H9 (cell line): ENCODE results near the gene NUDT7. TPM values are rescaled to one million over a fixed set of nuclear protein-coding genes. Genes with fewer than 3 reads are reported as not detected.

Experiments used
- DNase-seq: peaks from one replicate; pipeline ENCODE4 v3.0.0-alpha.2; 2017
- H2AFZ ChIP-seq: one replicate; pipeline ENCODE4 v1.6.1; 2013; ENCODE audit warnings: mild to moderate bottlenecking, low read length, control low read depth, moderate library complexity
- H2AK5ac ChIP-seq: 2 replicates; pipeline ENCODE4 v1.6.1; 2013; ENCODE audit warnings: low read length, control low read depth, mixed read lengths; ENCODE audit not compliant: insufficient read length
- H2BK120ac ChIP-seq: one replicate; pipeline ENCODE4 v1.6.1; 2013; ENCODE audit warnings: low read depth, mild to moderate bottlenecking, low read length, control low read depth, inconsistent platforms; ENCODE audit not compliant: poor library complexity, severe bottlenecking
- H2BK12ac ChIP-seq: 2 replicates; pipeline ENCODE4 v1.6.1; 2013; ENCODE audit warnings: low read length, control low read depth, mixed read lengths, low read depth; ENCODE audit not compliant: insufficient read length
- H2BK15ac ChIP-seq: 2 replicates; pipeline ENCODE4 v1.6.1; 2013; ENCODE audit warnings: low read depth, low read length, control low read depth
- H2BK20ac ChIP-seq: one replicate; pipeline ENCODE4 v1.6.1; 2013; ENCODE audit warnings: low read depth, mild to moderate bottlenecking, low read length, control low read depth, inconsistent platforms; ENCODE audit not compliant: poor library complexity, severe bottlenecking
- H2BK5ac ChIP-seq: 2 replicates; pipeline ENCODE4 v1.6.1; 2013; ENCODE audit warnings: low read length, control low read depth, mixed read lengths; ENCODE audit not compliant: insufficient read length
- H3K14ac ChIP-seq: 2 replicates; pipeline ENCODE4 v1.6.1; 2013; ENCODE audit warnings: low read length, control low read depth; ENCODE audit not compliant: insufficient read depth
- H3K18ac ChIP-seq: 2 replicates; pipeline ENCODE4 v1.6.1; 2013; ENCODE audit warnings: low read depth, mild to moderate bottlenecking, mixed read lengths, low read length, control low read depth; ENCODE audit not compliant: insufficient read length
- H3K23ac ChIP-seq: 2 replicates; pipeline ENCODE4 v1.6.1; 2013; ENCODE audit warnings: low read length, control low read depth, mixed read lengths, low read depth; ENCODE audit not compliant: insufficient read length
- H3K23me2 ChIP-seq: 2 replicates; pipeline ENCODE4 v1.6.1; 2013; ENCODE audit warnings: low read depth, mild to moderate bottlenecking, mixed read lengths, low read length, control low read depth; ENCODE audit not compliant: insufficient read length, poor library complexity, severe bottlenecking
- H3K27ac ChIP-seq: 2 replicates; pipeline ENCODE4 v1.5.1; 2013; ENCODE audit warnings: low read length, control low read depth, mixed read lengths, low read depth; ENCODE audit not compliant: insufficient read length
- H3K27me3 ChIP-seq: 2 replicates; pipeline ENCODE4 v1.6.1; 2013; ENCODE audit warnings: low read length, control low read depth, inconsistent platforms; ENCODE audit not compliant: insufficient read depth
- H3K4ac ChIP-seq: 2 replicates; pipeline ENCODE4 v1.6.1; 2013; ENCODE audit warnings: low read depth, mild to moderate bottlenecking, control low read depth, inconsistent platforms, low read length, moderate library complexity
- H3K4me1 ChIP-seq: 2 replicates; pipeline ENCODE4 v1.6.1; 2013; ENCODE audit warnings: low read length, control low read depth, inconsistent platforms; ENCODE audit not compliant: insufficient read depth
- H3K4me2 ChIP-seq: 2 replicates; pipeline ENCODE4 v1.6.1; 2013; ENCODE audit warnings: low read length, control low read depth, mixed read lengths; ENCODE audit not compliant: insufficient read length, insufficient read depth
- H3K56ac ChIP-seq: 2 replicates; pipeline ENCODE4 v1.6.1; 2013; ENCODE audit warnings: low read depth, mild to moderate bottlenecking, mixed read lengths, low read length, control low read depth; ENCODE audit not compliant: insufficient read length
- H3K79me1 ChIP-seq: 2 replicates; pipeline ENCODE4 v1.6.1; 2013; ENCODE audit warnings: low read depth, mild to moderate bottlenecking, moderate library complexity, low read length, control low read depth, inconsistent platforms; ENCODE audit not compliant: insufficient read depth, poor library complexity, severe bottlenecking
- H3K79me2 ChIP-seq: 2 replicates; pipeline ENCODE4 v1.6.1; 2013; ENCODE audit warnings: low read length, control low read depth, inconsistent platforms; ENCODE audit not compliant: insufficient read depth
- H3K9ac ChIP-seq: 2 replicates; pipeline ENCODE4 v1.6.1; 2013; ENCODE audit warnings: low read length, control low read depth, mixed read lengths; ENCODE audit not compliant: insufficient read length; ENCODE audit errors: extremely low read depth
- H3K9me3 ChIP-seq: one replicate; pipeline ENCODE4 v1.6.1; 2013; ENCODE audit warnings: low read depth, low read length, inconsistent platforms; ENCODE audit not compliant: control insufficient read depth
- H3T11ph ChIP-seq: one replicate; pipeline ENCODE4 v1.6.1; 2013; ENCODE audit warnings: mild to moderate bottlenecking, low read length, control low read depth, inconsistent platforms
- H4K20me1 ChIP-seq: one replicate; pipeline ENCODE4 v1.6.1; 2013; ENCODE audit not compliant: control insufficient read depth, insufficient read length, insufficient read depth
- H4K5ac ChIP-seq: 2 replicates; pipeline ENCODE4 v1.6.1; 2013; ENCODE audit warnings: low read depth, mild to moderate bottlenecking, mixed read lengths, low read length, control low read depth; ENCODE audit not compliant: insufficient read length
- H4K8ac ChIP-seq: replicated peaks from 2 replicates; pipeline ENCODE4 v1.6.1; 2013; ENCODE audit warnings: low read length, control low read depth, mixed read lengths, low read depth; ENCODE audit not compliant: insufficient read length
- H4K91ac ChIP-seq: 2 replicates; pipeline ENCODE4 v1.6.1; 2013; ENCODE audit warnings: low read depth, mild to moderate bottlenecking, moderate library complexity, mixed read lengths, low read length, control low read depth; ENCODE audit not compliant: insufficient read length
- H3K27ac Mint-ChIP-seq, 3 experiments: 2 replicates in 2 of 3; 3 replicates in 1 of 3; pipeline ENCODE4 v1.8.0; 2020 to 2021; ENCODE audit warnings: mixed read lengths in 3 of 3, mild to moderate bottlenecking in 1 of 3, moderate library complexity in 1 of 3
- H3K27me3 Mint-ChIP-seq: 2 replicates; pipeline ENCODE4 v1.8.0; 2021; ENCODE audit warnings: low read depth, mild to moderate bottlenecking, moderate library complexity, mixed read lengths
- H3K36me3 Mint-ChIP-seq, 3 experiments: 2 replicates in 2 of 3; 3 replicates in 1 of 3; pipeline ENCODE4 v1.8.0; 2020 to 2021; ENCODE audit warnings: low read depth in 3 of 3, mixed read lengths in 3 of 3; ENCODE audit not compliant: insufficient read depth in 1 of 3
- H3K4me1 Mint-ChIP-seq, 2 experiments: 2 replicates each; pipeline ENCODE4 v1.8.0; 2020; ENCODE audit warnings: mixed read lengths in 2 of 2
- H3K4me3 Mint-ChIP-seq, 2 experiments: 2 replicates in 1 of 2; 3 replicates in 1 of 2; pipeline ENCODE4 v1.8.0; 2020 to 2021; ENCODE audit warnings: mild to moderate bottlenecking in 2 of 2, mixed read lengths in 2 of 2, moderate library complexity in 1 of 2
- H3K9me3 Mint-ChIP-seq, 2 experiments: 2 replicates in 1 of 2; 3 replicates in 1 of 2; pipeline ENCODE4 v1.8.0; 2020; ENCODE audit warnings: mild to moderate bottlenecking in 2 of 2, mixed read lengths in 2 of 2, moderate library complexity in 1 of 2
- WGBS: extraction: QIAGEN DNeasy Blood & Tissue Kit; methylation state at CpG from one replicate; pipeline ENCODE4 v1.1.7; 2013; ENCODE audit warnings: missing lambda C conversion rate, low lambda C conversion rate, mixed read lengths; ENCODE audit not compliant: insufficient read length; ENCODE audit errors: extremely low coverage; 5-methylcytosine and 5-hydroxymethylcytosine counted together
- total RNA-seq: library from RNA; stranded (reverse); gene quantifications from 2 replicates; pipeline ENCODE4 v1.2.1, GENCODE V29; 2021
- TF ChIP-seq, protein P1 (sequence below): fragments of 200-600 bp; sonication (generic); conservative IDR thresholded peaks from 3 replicates; pipeline ENCODE4 v1.8.0; 2021; ENCODE audit warnings: antibody characterized with exemption, mild to moderate bottlenecking

NUDT7 gene
- total RNA-seq, 1 experiment from 2014 or later: 6.8 TPM

DNA sequence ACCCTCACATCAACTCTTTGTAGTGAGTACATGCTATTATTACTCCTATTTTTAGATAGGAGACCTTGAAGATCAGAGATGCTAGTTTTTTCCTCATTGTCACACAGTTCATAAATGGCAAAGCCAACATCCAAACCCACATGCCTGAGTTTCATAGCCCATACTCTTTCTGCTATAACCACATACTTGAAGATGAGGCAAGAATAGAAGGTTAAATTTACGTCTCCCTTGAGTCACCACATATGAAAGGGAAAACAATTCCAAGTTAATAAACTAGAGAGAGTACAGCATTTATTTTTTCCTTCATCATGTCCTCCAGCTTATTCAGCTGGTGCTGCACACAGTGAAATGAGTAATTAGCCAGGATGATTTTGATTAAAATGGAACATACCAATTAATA, 23.7 kb downstream of the NUDT7 start:
- Histone ChIP-seq H2BK12ac (no peak overlapping the region), H3T11ph (no peak overlapping the region), H3K9ac (no peak overlapping the region), H4K8ac (no peak overlapping the region), H2AFZ (no peak overlapping the region), H2AK5ac (no peak overlapping the region), H2BK15ac (no peak overlapping the region), H3K23me2 (no peaks in the 10 kb centered on the region), H3K56ac (no peak overlapping the region), H3K27ac (no peak overlapping the region), H3K79me2 (no peaks in the 10 kb centered on the region), H4K20me1 (no peaks in the 10 kb centered on the region), H4K91ac (no peak overlapping the region), H2BK5ac (no peak overlapping the region), H3K4me1 (no peaks in the 10 kb centered on the region), H3K27me3 (no peaks in the 10 kb centered on the region), H3K4ac (no peak overlapping the region), H2BK120ac (no peak overlapping the region), H3K14ac (no peak overlapping the region), H3K18ac (no peak overlapping the region), H3K9me3 (no peaks in the 10 kb centered on the region), H3K4me2 (no peak overlapping the region), H2BK20ac (no peak overlapping the region), H3K23ac (no peak overlapping the region), H3K79me1 (no peaks in the 10 kb centered on the region), H4K5ac (no peak overlapping the region)
- H3K27ac Mint-ChIP-seq: no peak overlapping the region
- TF ChIP-seq, protein P1, sequence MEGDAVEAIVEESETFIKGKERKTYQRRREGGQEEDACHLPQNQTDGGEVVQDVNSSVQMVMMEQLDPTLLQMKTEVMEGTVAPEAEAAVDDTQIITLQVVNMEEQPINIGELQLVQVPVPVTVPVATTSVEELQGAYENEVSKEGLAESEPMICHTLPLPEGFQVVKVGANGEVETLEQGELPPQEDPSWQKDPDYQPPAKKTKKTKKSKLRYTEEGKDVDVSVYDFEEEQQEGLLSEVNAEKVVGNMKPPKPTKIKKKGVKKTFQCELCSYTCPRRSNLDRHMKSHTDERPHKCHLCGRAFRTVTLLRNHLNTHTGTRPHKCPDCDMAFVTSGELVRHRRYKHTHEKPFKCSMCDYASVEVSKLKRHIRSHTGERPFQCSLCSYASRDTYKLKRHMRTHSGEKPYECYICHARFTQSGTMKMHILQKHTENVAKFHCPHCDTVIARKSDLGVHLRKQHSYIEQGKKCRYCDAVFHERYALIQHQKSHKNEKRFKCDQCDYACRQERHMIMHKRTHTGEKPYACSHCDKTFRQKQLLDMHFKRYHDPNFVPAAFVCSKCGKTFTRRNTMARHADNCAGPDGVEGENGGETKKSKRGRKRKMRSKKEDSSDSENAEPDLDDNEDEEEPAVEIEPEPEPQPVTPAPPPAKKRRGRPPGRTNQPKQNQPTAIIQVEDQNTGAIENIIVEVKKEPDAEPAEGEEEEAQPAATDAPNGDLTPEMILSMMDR: no peak
- DNase-seq: no peak
- WGBS: no CpG with 5 or more reads among the region's 1 CpG
- H3K4me1 Mint-ChIP-seq: no peaks in the 10 kb centered on the region
- H3K27me3 Mint-ChIP-seq: peaks cover 7% of the 10 kb centered on the region; the same call in 1 of the 2 replicates
- no peaks in the 10 kb centered on the region for H3K36me3 Mint-ChIP-seq
- no peaks in the 10 kb centered on the region for H3K9me3 Mint-ChIP-seq
- no peak overlapping the region for H3K4me3 Mint-ChIP-seq
